GM12874 (cell line): ENCODE data around the gene CHID1.
A peak's percentile ranks its signal among the peaks of the same experiment; 100 is the strongest.

ENCODE experiments used
- TF ChIP-seq, protein P1 (sequence below): IDR thresholded peaks from 2 replicates; pipeline ENCODE4 v1.5.1; 2011; ENCODE audit warnings: low read depth, mild to moderate bottlenecking, control low read depth, low read length, moderate library complexity; ENCODE audit not compliant: insufficient read depth

The CHID1 gene

DNA sequence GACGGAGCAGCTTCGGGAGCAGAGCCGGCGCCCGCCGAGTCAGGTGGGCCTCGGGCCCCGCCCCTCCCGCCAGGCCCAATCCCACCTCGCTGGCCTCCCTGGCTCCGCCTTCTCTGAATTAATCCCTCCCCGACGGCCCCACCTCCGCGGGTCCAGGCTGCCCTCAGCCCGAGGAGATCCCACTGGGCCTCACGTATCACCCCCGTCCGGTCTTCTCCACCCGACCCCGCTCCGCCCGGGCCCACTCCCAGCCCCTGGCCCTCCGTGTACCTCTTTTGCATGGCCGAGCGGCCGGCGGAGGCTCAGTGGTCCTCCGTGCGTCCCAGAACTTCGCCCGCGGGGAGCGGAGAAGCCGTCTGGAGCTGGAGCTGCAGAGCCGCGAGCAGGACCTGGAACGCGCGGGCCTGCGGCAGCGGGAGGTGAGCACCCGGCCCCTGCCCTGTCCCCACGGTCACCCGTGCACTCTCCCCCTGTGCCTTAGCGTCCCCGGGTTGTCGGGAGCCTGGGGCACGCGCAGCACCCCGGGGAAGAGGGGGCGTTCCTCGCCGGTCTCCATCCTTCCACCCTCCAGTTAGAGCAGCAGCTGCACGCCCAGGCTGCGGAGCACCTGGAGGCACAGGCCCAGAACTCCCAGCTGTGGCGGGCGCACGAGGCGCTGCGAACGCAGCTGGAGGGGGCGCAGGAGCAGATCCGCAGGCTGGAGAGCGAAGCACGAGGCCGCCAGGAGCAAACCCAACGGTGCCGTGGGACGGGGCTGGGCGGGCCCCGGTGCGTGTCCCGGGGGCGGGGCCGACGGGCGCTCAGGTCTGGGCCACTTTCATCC lies 80.1 kb downstream of the CHID1 start:
- TF ChIP-seq, protein P1, sequence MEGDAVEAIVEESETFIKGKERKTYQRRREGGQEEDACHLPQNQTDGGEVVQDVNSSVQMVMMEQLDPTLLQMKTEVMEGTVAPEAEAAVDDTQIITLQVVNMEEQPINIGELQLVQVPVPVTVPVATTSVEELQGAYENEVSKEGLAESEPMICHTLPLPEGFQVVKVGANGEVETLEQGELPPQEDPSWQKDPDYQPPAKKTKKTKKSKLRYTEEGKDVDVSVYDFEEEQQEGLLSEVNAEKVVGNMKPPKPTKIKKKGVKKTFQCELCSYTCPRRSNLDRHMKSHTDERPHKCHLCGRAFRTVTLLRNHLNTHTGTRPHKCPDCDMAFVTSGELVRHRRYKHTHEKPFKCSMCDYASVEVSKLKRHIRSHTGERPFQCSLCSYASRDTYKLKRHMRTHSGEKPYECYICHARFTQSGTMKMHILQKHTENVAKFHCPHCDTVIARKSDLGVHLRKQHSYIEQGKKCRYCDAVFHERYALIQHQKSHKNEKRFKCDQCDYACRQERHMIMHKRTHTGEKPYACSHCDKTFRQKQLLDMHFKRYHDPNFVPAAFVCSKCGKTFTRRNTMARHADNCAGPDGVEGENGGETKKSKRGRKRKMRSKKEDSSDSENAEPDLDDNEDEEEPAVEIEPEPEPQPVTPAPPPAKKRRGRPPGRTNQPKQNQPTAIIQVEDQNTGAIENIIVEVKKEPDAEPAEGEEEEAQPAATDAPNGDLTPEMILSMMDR = no peak

DNA sequence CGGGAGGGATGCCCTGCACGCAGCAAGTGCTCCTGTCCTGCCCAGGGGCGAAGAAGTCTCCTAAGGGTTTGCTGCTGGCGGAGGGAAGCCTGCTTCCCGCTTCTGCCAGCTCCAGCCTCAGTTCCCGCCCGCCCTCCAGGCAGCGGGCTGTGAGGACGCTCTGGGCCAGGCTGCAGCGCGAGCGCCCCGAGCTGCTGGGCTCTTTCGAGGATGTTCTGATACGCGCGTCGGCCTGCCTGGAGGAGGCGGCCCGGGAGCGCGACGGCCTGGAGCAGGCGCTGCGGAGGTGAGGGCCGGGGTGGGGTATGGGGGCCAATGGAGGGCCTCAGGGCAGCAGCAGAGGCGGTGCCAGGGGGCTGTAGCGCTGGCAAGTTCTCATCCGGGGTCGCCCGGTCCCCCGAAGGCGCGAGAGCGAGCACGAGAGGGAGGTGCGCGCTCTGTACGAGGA lies 80.7 kb downstream of the CHID1 start:
- TF ChIP-seq, protein P1 = no peak

DNA sequence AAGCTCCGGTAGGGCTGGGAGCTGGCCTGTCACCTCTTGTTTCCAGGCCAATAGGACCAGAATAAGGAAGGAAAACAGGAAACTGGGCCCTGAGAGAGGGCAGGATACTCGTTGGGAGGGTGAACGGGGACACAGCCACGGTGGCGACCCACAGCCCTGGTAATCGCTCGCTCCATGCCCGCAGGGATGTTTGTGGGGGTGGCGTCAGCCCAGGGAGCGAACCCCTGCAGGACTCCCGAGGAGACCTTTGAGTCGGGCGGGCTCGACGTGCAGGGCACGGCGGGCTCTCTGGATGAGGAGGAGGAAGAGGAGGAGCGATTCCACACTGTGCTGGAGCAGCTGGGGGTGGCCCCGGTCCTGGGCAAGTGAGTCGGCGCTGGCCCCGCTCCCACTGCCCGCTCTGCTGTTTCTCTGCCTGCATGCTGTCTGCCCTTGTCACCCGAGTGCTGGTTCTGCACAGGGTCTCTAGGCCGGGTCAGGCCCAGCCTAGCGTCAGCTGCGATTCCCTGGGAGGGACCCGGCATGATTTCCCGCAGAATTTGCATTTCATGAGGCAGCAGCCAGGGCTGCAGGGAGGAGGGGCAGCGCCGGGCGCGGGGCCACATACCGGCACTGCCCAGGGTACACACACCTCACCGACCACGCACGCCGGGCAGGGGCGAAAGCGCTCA lies 81.3 kb downstream of the CHID1 start:
- TF ChIP-seq, protein P1 = no peak

DNA sequence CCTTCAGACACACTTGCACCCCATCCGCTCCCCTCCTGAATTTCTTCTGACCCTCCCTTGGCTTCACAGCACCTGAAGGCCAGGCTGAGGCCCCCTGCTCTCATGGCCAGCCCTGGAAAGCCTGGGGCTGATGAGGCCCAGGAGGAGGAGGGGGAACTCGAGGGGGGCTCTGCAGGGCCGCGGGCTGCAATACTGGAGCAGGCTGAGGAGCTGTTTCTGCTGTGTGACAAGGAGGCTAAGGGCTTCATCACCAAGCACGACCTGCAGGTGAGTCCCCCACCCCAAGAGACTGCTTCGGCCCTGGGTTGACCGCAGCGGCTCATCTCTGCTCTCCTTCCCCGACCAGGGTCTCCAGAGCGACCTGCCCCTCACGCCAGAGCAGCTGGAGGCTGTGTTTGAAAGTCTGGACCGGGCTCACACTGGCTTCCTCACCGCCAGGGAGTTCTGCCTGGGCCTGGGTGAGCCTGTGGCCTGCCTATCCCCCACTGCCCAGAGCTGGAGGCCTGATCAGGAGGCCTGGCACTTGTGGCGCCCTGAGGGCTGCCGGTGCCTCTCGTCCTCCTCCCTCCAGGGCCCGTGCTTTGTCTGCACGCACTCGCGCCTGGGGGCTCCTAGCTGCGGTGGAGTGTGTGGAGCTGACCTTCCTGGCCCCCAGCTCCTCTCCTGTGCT lies 82.0 kb downstream of the CHID1 start:
- TF ChIP-seq, protein P1 = no peak

DNA sequence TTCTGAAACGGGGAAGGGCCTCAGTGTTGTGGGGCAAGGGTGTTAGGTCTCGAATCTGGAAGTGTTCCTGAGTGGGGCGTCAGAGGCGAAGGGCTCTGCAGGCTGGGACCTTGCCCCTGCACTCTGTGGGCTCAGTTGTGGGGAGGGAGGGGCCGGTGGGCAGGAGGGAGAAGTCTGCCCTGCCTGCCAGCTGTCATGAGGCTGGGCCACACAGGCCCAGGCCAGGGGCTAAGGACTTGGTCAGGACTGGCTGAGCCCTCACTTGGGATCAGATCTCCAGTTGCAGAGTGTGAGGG lies 82.8 kb downstream of the CHID1 start, which contains the start of gene CRACR2B:
TSS of gene CRACR2B (plus strand) at position 23 of the 296 bp plus-strand sequence. CDS start 689 bp downstream, outside the sequence.
- TF ChIP-seq, protein P1 = no peak

DNA sequence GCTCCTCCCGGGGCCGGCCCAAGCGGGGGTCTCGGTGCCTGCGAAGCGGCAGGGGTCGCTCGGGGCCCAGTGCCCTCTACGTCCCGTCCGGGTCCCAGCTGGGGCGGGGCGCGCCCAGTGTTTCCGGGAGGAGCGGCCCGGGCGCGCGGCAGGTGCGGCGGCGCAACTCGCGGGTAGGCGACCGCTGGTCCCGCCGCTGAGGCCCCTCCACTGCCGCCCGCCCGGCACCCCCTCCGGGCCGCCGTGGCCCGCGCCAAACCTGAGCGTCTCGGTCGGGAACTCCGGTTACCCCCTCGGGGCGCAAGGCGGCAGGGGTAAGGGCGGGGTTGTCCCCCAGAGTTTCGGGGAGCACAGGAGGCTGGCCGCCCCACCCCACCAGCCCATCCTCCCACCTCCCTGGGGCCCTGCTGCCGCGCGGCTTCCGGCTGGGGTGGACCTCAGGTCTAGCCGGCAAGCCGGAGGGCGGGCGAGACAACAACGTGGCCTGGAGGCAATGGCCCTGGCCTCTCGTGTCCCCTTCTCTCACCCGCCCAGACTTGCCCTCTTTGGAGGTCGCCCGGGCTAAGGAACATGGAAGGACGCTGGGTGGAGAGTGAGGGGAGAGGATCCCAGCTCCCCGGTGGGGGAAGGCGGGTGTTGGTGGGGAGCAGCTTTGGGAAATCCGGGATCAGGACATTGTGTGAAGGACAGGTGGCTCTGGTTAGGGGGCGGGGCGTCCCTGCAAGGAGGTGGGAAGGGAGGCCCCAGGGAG lies 83.3 kb downstream of the CHID1 start:
- TF ChIP-seq, protein P1 = 0 out of 2 replicates have a peak, but pooled peaks have one; percentile 1

DNA sequence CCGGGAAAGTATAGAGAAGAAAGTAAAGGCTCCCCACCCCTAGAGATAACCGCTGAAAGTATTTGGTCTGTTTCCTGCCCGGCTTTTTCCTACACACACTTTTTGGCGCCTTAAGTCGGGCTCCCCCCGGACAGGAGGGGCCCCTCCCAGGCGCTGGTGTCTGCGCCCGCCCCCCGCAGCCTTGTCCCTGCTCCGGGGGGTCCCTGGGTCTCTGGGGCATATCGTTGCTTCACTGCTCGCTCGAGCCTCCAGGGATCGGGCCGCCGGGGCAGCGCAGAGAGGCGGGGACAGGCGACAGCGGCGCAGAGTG lies 83.8 kb downstream of the CHID1 start:
- TF ChIP-seq, protein P1 = no peak
